ENCODE data around the gene RFX8.

Gene RFX8

GRCh38 chr2:101439716-101440115 lies 35.2 kb downstream of the RFX8 start:
- TF ChIP-seq GATA2 (IDR thresholded peaks at IDR 0.05; ENCODE audit: low read depth, low read length): no peak
- TF ChIP-seq GATA3 (IDR thresholded peaks at IDR 0.05; ENCODE audit: low read depth, low read length): no peak

GRCh38 chr2:101435001-101435862 lies 39.7 kb downstream of the RFX8 start:
- TF ChIP-seq GATA3 (IDR thresholded peaks at IDR 0.05; ENCODE audit: low read depth, low read length) (no peak), GATA2 (IDR thresholded peaks at IDR 0.05; ENCODE audit: low read depth, low read length) (no peak)

GRCh38 chr2:101433465-101433864 lies 41.4 kb downstream of the RFX8 start:
- TF ChIP-seq GATA2 (IDR thresholded peaks at IDR 0.05; ENCODE audit: low read depth, low read length) (no peak), GATA3 (IDR thresholded peaks at IDR 0.05; ENCODE audit: low read depth, low read length) (no peak)

GRCh38 chr2:101432411-101433181 lies 42.3 kb downstream of the RFX8 start:
- TF ChIP-seq GATA3 (IDR thresholded peaks at IDR 0.05; ENCODE audit: low read depth, low read length): no peak
- no peak for TF ChIP-seq GATA2 (IDR thresholded peaks at IDR 0.05; ENCODE audit: low read depth, low read length)

- TF ChIP-seq GATA2 (IDR thresholded peaks at IDR 0.05; ENCODE audit: low read depth, low read length) (no peak), GATA3 (IDR thresholded peaks at IDR 0.05; ENCODE audit: low read depth, low read length) (no peak)
Observed at GRCh38 chr2:101431486-101431885, 43.4 kb downstream of the RFX8 start.

- TF ChIP-seq GATA3 (IDR thresholded peaks at IDR 0.05; ENCODE audit: low read depth, low read length) (no peak), GATA2 (IDR thresholded peaks at IDR 0.05; ENCODE audit: low read depth, low read length) (no peak)
Observed at GRCh38 chr2:101430156-101430555, 44.8 kb downstream of the RFX8 start.

- TF ChIP-seq GATA3 (IDR thresholded peaks at IDR 0.05; ENCODE audit: low read depth, low read length) (no peak), GATA2 (IDR thresholded peaks at IDR 0.05; ENCODE audit: low read depth, low read length) (no peak)
Observed at GRCh38 chr2:101429453-101429852, 45.5 kb downstream of the RFX8 start.

GRCh38 chr2:101428422-101429176 lies 46.3 kb downstream of the RFX8 start:
- TF ChIP-seq GATA3 (IDR thresholded peaks at IDR 0.05; ENCODE audit: low read depth, low read length) (no peak), GATA2 (IDR thresholded peaks at IDR 0.05; ENCODE audit: low read depth, low read length) (no peak)

- TF ChIP-seq GATA2 (IDR thresholded peaks at IDR 0.05; ENCODE audit: low read depth, low read length) (no peak), GATA3 (IDR thresholded peaks at IDR 0.05; ENCODE audit: low read depth, low read length) (no peak)
Observed at GRCh38 chr2:101427743-101428142, 47.2 kb downstream of the RFX8 start.

GRCh38 chr2:101427240-101427639 lies 47.7 kb downstream of the RFX8 start:
- TF ChIP-seq GATA3 (IDR thresholded peaks at IDR 0.05; ENCODE audit: low read depth, low read length): no peak
- TF ChIP-seq GATA2 (IDR thresholded peaks at IDR 0.05; ENCODE audit: low read depth, low read length): no peak

GRCh38 chr2:101426822-101427221 lies 48.1 kb downstream of the RFX8 start:
- no peak for TF ChIP-seq GATA2 (IDR thresholded peaks at IDR 0.05; ENCODE audit: low read depth, low read length)
- no peak for TF ChIP-seq GATA3 (IDR thresholded peaks at IDR 0.05; ENCODE audit: low read depth, low read length)

- TF ChIP-seq GATA3 (IDR thresholded peaks at IDR 0.05; ENCODE audit: low read depth, low read length): no peak
- TF ChIP-seq GATA2 (IDR thresholded peaks at IDR 0.05; ENCODE audit: low read depth, low read length): no peak
Observed at GRCh38 chr2:101420623-101421022, 54.3 kb downstream of the RFX8 start.

- TF ChIP-seq GATA3 (IDR thresholded peaks at IDR 0.05; ENCODE audit: low read depth, low read length) (no peak), GATA2 (IDR thresholded peaks at IDR 0.05; ENCODE audit: low read depth, low read length) (no peak)
Observed at GRCh38 chr2:101419096-101419663, 55.7 kb downstream of the RFX8 start.
